ENCODE data around the gene ZNF217.
"Not testable (repeated sequence)": the region's sequence is repeated elsewhere in the genome, so short reads cannot be mapped to it uniquely, and the experiment has no call there.

Gene ZNF217

DNA sequence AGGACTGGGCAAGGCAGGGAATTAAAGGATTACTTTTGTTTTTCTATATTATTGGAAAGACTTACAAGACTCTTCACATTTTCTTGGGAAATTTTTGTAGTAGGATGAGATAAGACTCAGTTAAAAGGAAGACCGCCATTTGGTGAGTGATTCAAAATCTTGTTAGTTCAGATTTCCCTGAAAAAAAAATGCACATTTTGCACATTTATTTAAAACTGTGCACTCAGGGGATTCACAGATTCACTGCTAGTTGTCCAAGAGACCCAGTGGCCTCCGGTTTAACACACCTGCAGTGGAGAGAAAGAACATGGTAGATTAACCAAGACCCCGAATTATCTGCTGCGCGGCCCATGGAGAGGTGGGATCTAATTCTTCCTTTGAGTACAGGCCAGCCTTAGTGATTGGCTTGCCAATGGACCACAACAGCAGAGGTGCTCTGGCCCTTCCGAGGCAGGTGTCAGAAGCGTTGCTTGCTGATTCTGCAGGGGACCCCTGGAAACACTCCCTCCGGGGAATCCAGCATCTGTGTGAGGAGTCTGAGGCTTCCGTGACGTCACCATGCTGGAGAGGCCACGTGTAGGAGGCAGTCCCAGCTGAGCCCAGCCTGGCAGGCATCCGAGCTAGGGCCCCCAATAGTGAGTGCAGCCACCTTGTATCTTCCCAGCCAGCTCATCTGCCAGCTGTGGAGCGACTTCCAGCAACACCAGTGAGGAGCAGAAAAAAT, 68.9 kb downstream of the ZNF217 start:
- H3K4me1 ChIP-seq (ENCODE audit: insufficient read depth, low read length, severe bottlenecking) = no peaks in the 10 kb centered on the region

DNA sequence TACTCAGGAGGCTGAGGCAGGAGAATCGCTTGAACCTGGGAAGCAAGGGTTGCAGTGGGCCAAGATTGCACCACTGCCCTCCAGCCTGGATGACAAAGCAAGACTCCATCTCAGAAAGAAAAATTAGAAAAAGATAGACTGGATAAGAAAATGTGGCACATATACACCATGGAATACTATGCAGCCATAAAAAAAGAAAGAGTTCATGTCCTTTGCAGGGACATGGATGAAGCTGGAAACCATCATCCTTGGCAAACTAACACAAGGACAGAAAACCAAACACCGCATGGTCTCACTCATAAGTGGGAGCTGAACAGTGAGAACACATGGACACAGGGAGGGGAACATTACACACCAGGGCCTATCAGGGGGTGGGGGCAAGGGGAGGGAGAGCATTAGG, 70.0 kb downstream of the ZNF217 start:
- H3K36me3 ChIP-seq (ENCODE audit: insufficient read depth, low read length); H3K4me1 ChIP-seq (ENCODE audit: insufficient read depth, low read length, severe bottlenecking); H3K79me2 ChIP-seq (ENCODE audit: insufficient read depth, low read length); H3K4me2 ChIP-seq (ENCODE audit: low read length); H4K20me1 ChIP-seq (ENCODE audit: insufficient read depth, low read length); H2AFZ ChIP-seq (ENCODE audit: low read length); H3F3A ChIP-seq (ENCODE audit: insufficient read depth, low read length); H3K9me2 ChIP-seq (ENCODE audit: low read depth, low read length); H3K9me3 ChIP-seq (ENCODE audit: low read length); H3K27ac ChIP-seq (ENCODE audit: low read depth, low read length, poor library complexity, severe bottlenecking); H3K27me3 ChIP-seq (ENCODE audit: insufficient read depth, low read length); H3K4me3 ChIP-seq (ENCODE audit: low read depth, low read length, poor library complexity, severe bottlenecking); H3K9ac ChIP-seq (ENCODE audit: low read length): not testable (repeated sequence)

More for the DNA sequence above, 68.9 kb downstream of the ZNF217 start:
- Histone ChIP-seq H3F3A (ENCODE audit: insufficient read depth, low read length) (no peaks in the 10 kb centered on the region), H3K4me3 (ENCODE audit: low read depth, low read length, poor library complexity, severe bottlenecking) (no peak overlapping the region), H3K27me3 (ENCODE audit: insufficient read depth, low read length) (no peaks in the 10 kb centered on the region), H3K9ac (ENCODE audit: low read length) (no peak overlapping the region), H3K9me3 (ENCODE audit: low read length) (no peaks in the 10 kb centered on the region), H2AFZ (ENCODE audit: low read length) (no peak overlapping the region), H3K4me2 (ENCODE audit: low read length) (no peak overlapping the region), H4K20me1 (ENCODE audit: insufficient read depth, low read length) (no peaks in the 10 kb centered on the region), H3K9me2 (ENCODE audit: low read depth, low read length) (no peaks in the 10 kb centered on the region), H3K27ac (ENCODE audit: low read depth, low read length, poor library complexity, severe bottlenecking) (no peak overlapping the region), H3K36me3 (ENCODE audit: insufficient read depth, low read length) (no peaks in the 10 kb centered on the region), H3K79me2 (ENCODE audit: insufficient read depth, low read length) (no peaks in the 10 kb centered on the region)
- TF ChIP-seq, protein P1, sequence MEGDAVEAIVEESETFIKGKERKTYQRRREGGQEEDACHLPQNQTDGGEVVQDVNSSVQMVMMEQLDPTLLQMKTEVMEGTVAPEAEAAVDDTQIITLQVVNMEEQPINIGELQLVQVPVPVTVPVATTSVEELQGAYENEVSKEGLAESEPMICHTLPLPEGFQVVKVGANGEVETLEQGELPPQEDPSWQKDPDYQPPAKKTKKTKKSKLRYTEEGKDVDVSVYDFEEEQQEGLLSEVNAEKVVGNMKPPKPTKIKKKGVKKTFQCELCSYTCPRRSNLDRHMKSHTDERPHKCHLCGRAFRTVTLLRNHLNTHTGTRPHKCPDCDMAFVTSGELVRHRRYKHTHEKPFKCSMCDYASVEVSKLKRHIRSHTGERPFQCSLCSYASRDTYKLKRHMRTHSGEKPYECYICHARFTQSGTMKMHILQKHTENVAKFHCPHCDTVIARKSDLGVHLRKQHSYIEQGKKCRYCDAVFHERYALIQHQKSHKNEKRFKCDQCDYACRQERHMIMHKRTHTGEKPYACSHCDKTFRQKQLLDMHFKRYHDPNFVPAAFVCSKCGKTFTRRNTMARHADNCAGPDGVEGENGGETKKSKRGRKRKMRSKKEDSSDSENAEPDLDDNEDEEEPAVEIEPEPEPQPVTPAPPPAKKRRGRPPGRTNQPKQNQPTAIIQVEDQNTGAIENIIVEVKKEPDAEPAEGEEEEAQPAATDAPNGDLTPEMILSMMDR (IDR thresholded peaks at IDR 0.05; ENCODE audit: low read length) = no peak
- TF ChIP-seq EZH2 (IDR thresholded peaks at IDR 0.05; ENCODE audit: borderline replicate concordance, low read length) = no peak

DNA sequence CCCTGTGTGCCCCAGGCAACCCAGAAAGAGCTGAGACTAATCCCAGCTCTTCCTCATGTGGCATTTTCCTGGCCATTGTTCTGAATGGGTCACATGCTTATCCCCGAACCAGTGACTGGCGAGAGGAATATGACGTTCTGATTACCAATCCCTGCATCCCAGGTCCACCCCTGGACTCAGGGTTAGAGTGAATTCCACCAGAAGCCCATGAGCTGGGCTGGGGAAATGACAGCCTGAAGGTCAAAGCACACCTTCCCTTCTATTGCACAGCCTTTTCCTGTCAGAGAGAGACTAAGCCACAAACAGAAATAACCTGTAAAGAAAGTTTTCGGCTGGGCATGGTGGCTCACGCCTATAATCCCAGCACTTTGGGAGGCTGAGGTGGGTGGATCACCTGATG, 70.9 kb downstream of the ZNF217 start:
- H3F3A ChIP-seq (ENCODE audit: insufficient read depth, low read length) = no peaks in the 10 kb centered on the region
- H3K9ac ChIP-seq (ENCODE audit: low read length) = no peak overlapping the region
- no peak overlapping the region for H3K4me2 ChIP-seq (ENCODE audit: low read length)
- no peak overlapping the region for H3K27ac ChIP-seq (ENCODE audit: low read depth, low read length, poor library complexity, severe bottlenecking)
- H2AFZ ChIP-seq (ENCODE audit: low read length) = no peak overlapping the region
- H3K79me2 ChIP-seq (ENCODE audit: insufficient read depth, low read length) = no peaks in the 10 kb centered on the region
- H3K9me3 ChIP-seq (ENCODE audit: low read length) = no peaks in the 10 kb centered on the region
- no peaks in the 10 kb centered on the region for H4K20me1 ChIP-seq (ENCODE audit: insufficient read depth, low read length)
- no peak for TF ChIP-seq EZH2 (IDR thresholded peaks at IDR 0.05; ENCODE audit: borderline replicate concordance, low read length)
- TF ChIP-seq, protein P1 (IDR thresholded peaks at IDR 0.05; ENCODE audit: low read length) = no peak
- H3K4me1 ChIP-seq (ENCODE audit: insufficient read depth, low read length, severe bottlenecking) = no peaks in the 10 kb centered on the region
- no peak overlapping the region for H3K4me3 ChIP-seq (ENCODE audit: low read depth, low read length, poor library complexity, severe bottlenecking)
- H3K36me3 ChIP-seq (ENCODE audit: insufficient read depth, low read length) = no peaks in the 10 kb centered on the region
- H3K27me3 ChIP-seq (ENCODE audit: insufficient read depth, low read length) = no peaks in the 10 kb centered on the region
- no peaks in the 10 kb centered on the region for H3K9me2 ChIP-seq (ENCODE audit: low read depth, low read length)

DNA sequence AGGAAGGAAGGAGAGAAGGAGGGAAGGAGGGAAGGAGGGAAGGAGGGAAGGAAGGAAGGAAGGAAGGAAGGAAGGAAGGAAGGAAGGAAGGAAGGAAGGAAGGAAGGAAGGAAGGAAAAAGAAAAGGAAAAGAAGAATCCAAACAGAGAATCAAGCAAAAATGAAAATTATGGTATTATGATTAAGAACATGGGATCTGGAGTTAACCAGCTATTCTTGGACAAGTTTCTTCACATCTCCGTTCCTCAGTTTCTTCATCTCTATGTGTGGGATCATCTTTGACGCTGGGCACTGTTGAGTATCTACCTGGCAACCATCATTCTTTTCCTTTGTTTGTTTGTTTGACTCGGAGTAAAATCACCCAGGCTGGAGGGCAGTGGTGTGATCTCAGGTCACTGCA, 71.6 kb downstream of the ZNF217 start:
- TF ChIP-seq EZH2 (IDR thresholded peaks at IDR 0.05; ENCODE audit: borderline replicate concordance, low read length) = no peak
- TF ChIP-seq, protein P1 (IDR thresholded peaks at IDR 0.05; ENCODE audit: low read length) = no peak

DNA sequence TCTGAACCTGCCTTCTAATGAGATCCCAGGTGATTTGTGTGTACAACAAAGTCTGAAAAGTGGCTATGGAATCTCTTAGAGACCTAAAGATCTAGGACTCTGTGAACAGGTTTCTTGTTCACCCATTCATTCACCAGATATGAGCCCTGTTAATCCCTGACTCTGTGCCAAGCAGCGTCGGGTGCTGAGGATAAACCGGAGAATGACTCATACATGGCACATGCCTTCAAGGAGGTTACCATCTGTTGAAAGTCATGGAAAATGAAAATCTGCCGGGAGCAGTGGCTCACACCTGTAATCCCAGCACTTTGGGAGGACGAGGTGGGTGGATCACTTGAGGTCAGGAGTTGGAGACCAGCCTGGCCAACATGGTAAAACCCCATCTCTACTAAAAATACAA, 72.2 kb downstream of the ZNF217 start:
- H3K27me3 ChIP-seq (ENCODE audit: insufficient read depth, low read length); H3K4me1 ChIP-seq (ENCODE audit: insufficient read depth, low read length, severe bottlenecking); H2AFZ ChIP-seq (ENCODE audit: low read length); H3K79me2 ChIP-seq (ENCODE audit: insufficient read depth, low read length); H3K4me2 ChIP-seq (ENCODE audit: low read length); H3K36me3 ChIP-seq (ENCODE audit: insufficient read depth, low read length); H4K20me1 ChIP-seq (ENCODE audit: insufficient read depth, low read length); H3K27ac ChIP-seq (ENCODE audit: low read depth, low read length, poor library complexity, severe bottlenecking); H3K9me2 ChIP-seq (ENCODE audit: low read depth, low read length); H3F3A ChIP-seq (ENCODE audit: insufficient read depth, low read length); H3K9me3 ChIP-seq (ENCODE audit: low read length); H3K4me3 ChIP-seq (ENCODE audit: low read depth, low read length, poor library complexity, severe bottlenecking); H3K9ac ChIP-seq (ENCODE audit: low read length): not testable (repeated sequence)

More for the DNA sequence above, 71.6 kb downstream of the ZNF217 start:
- H3K79me2 ChIP-seq (ENCODE audit: insufficient read depth, low read length) = no peaks in the 10 kb centered on the region
- no peaks in the 10 kb centered on the region for H4K20me1 ChIP-seq (ENCODE audit: insufficient read depth, low read length)
- H3K4me1 ChIP-seq (ENCODE audit: insufficient read depth, low read length, severe bottlenecking) = no peaks in the 10 kb centered on the region
- H3K27ac ChIP-seq (ENCODE audit: low read depth, low read length, poor library complexity, severe bottlenecking) = no peak overlapping the region
- no peak overlapping the region for H3K9ac ChIP-seq (ENCODE audit: low read length)
- no peaks in the 10 kb centered on the region for H3K27me3 ChIP-seq (ENCODE audit: insufficient read depth, low read length)
- H2AFZ ChIP-seq (ENCODE audit: low read length) = no peak overlapping the region
- no peaks in the 10 kb centered on the region for H3K9me2 ChIP-seq (ENCODE audit: low read depth, low read length)
- no peaks in the 10 kb centered on the region for H3K9me3 ChIP-seq (ENCODE audit: low read length)
- no peaks in the 10 kb centered on the region for H3K36me3 ChIP-seq (ENCODE audit: insufficient read depth, low read length)
- no peaks in the 10 kb centered on the region for H3F3A ChIP-seq (ENCODE audit: insufficient read depth, low read length)
- H3K4me2 ChIP-seq (ENCODE audit: low read length) = no peak overlapping the region
- H3K4me3 ChIP-seq (ENCODE audit: low read depth, low read length, poor library complexity, severe bottlenecking) = no peak overlapping the region
